GM19455 (cell line): ENCODE data around the gene ATP4A.

Experiments used
- ATAC-seq: cut with Tn5 transposase; IDR thresholded peaks from one replicate; pipeline ENCODE4 v1.9.1; 2021; ENCODE audit not compliant: unreplicated experiment

ATP4A gene

DNA sequence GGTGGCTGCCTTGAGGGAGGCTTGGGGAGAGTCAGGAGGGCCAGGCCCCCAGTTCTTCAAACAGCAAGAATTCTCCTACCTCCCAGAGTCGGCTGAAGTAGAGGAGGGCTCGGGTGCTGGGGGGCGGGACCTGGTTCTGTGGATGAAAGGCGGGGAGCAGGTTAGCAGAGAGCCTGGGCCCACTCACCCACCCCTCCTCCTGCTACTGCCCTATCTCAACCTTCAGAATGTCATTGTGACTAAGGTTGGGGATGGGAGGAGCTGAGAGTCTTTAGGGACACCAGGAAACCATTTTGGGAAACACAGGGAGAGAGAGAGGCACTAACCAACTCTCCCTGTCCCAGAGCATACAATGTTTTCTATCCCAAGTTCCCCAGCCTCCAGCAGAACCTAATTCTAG lies 60.7 kb downstream of the ATP4A start:
- no peak for ATAC-seq

DNA sequence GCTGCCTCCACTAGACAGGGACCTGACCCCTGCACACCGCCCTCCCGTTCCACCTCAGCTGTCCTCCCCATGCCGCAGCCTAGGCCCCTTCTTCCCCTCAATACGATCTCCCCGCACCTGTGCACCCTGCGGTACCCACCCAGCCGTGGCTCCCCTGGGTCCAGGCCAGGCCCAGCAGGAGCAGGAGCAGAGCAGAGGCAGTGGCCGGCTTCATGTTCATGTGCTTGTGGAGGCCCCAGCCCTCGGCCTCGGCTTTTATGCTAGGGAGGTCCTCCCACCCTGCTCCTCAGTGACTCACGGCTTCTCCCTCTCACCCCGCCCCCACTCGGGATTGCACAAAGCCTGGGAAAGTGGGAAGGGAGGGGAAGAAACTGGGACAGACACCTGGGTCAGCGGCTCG lies 61.8 kb downstream of the ATP4A start:
- no peak for ATAC-seq

DNA sequence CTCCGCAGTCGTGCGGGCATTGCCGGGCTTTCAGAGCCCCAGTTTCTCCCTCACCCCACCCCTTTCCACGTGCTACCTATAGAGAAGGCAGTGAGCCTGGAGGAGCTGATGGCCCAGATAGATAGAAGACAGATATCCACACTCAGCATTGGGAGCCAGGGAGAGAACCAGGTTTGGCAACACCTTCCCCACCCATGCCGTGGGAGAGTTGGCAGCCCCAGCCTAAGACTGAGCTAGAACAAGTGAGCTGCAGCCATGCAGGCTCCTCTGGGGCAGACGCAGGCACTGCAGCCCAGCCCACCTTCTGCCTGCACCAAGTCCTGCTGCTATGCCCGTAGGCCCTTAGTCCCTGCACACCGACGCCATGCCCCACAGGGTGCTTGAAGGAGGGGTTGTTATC lies 62.8 kb downstream of the ATP4A start:
- ATAC-seq = no peak
